H1 (cell line): ENCODE data around the gene SCARB1. TPM values are rescaled to one million over a fixed set of nuclear protein-coding genes. Genes with fewer than 3 reads are reported as not detected.

Source experiments
- CTCF ChIP-seq, 3 experiments: IDR thresholded peaks; 1 replicate in 2 of 3; 2 replicates in 1 of 3; pipeline versions ENCODE4 v1.5.1 to v1.6.1; 2011; ENCODE audit warnings: low read length in 3 of 3, mild to moderate bottlenecking in 3 of 3, inconsistent platforms in 2 of 3, low read depth in 1 of 3, moderate library complexity in 1 of 3; ENCODE audit not compliant: insufficient read depth in 1 of 3; ENCODE audit errors: control extremely low read depth in 1 of 3
- FOSL1 ChIP-seq: IDR thresholded peaks from 2 replicates; pipeline ENCODE4 v1.6.1; 2011; ENCODE audit warnings: mild to moderate bottlenecking, low read depth, low read length, moderate library complexity; ENCODE audit not compliant: insufficient read depth
- RXRA ChIP-seq: IDR thresholded peaks from 2 replicates; pipeline ENCODE4 v1.6.1; 2011; ENCODE audit warnings: low read depth, mild to moderate bottlenecking, low read length, moderate library complexity; ENCODE audit not compliant: insufficient read depth
- polyA plus RNA-seq, 7 experiments: library from polyadenylated mRNA; depleted of rRNA in 3 of 7; stranded (reverse) in 5 of 7; unstranded in 2 of 7; fragments of >200 nt in 5 of 7; fragments of 200-250 nt in 2 of 7; gene quantifications; 1 replicate in 5 of 7; 2 replicates in 1 of 7; 4 replicates in 1 of 7; pipeline versions ENCODE4 v1.2.1 to v1.2.3, GENCODE V29; 2011 to 2013; ENCODE audit warnings: missing spikeins in 2 of 7, mixed read lengths in 2 of 7
- total RNA-seq: library from RNA; stranded (reverse); fragmentation: NEBNext Ultra II Directional; extraction: Animal tissue kit (Norgen Biotek cat#: 25700); gene quantifications from 2 replicates; pipeline ENCODE4 v1.2.1, GENCODE V29; 2021

The SCARB1 gene
- total and polyA plus RNA-seq, 2 of the 8 experiments (the other 6 are each of a cell fraction or from before 2014, with no cell fraction given), result 45.3 to 57.1 TPM

- TF ChIP-seq RXRA, result no peak
- no peak for TF ChIP-seq FOSL1
- peak; percentile 94 to 97 (median 94) for TF ChIP-seq CTCF (IDR thresholded peaks at IDR 0.05; ENCODE audit: control extremely low read depth in 1 of 3, insufficient read depth in 1 of 3, low read depth in 1 of 3, low read length in 3 of 3)
These were observed 92.0 kb downstream of the SCARB1 start (continued) for GRCh38 chr12:124771462-124772288.
